Measurements from ENCODE around the gene CNTN5.

CNTN5 gene

GRCh38 chr11:99068832-99069231 lies 48.1 kb downstream of the CNTN5 start:
- Histone ChIP-seq H2BK120ac (ENCODE audit: insufficient read depth, low read length, poor library complexity) (no peak overlapping the region), H3K36me3 (ENCODE audit: control insufficient read depth in 1 of 2, insufficient read depth in 2 of 2, low read length in 2 of 2) (no peaks in the 10 kb centered on the region), H3K18ac (ENCODE audit: low read length) (no peak overlapping the region), H3K27me3 (ENCODE audit: insufficient read depth, low read length) (no peaks in the 10 kb centered on the region), H3K79me1 (ENCODE audit: low read length) (no peaks in the 10 kb centered on the region), H3K14ac (ENCODE audit: low read length) (no peak overlapping the region), H2AK5ac (ENCODE audit: low read length) (no peak overlapping the region), H4K91ac (ENCODE audit: low read depth, low read length) (no peak overlapping the region), H3K4ac (ENCODE audit: low read depth, low read length) (no peak overlapping the region), H2BK5ac (ENCODE audit: low read depth, low read length, poor library complexity) (no peak overlapping the region), H3K27ac (ENCODE audit: low read depth, low read length) (no peak overlapping the region), H4K8ac (ENCODE audit: low read depth, low read length) (no peak overlapping the region), H3K79me2 (ENCODE audit: control insufficient read depth, insufficient read depth, low read length, poor library complexity) (no peaks in the 10 kb centered on the region), H3K4me2 (ENCODE audit: low read length) (no peak overlapping the region), H4K12ac (ENCODE audit: low read depth, low read length) (no peak overlapping the region), H3K4me3 (ENCODE audit: low read depth, low read length) (no peak overlapping the region), H3K9ac (ENCODE audit: low read length) (no peak overlapping the region), H3K4me1 (ENCODE audit: control insufficient read depth in 1 of 2, insufficient read depth in 2 of 2, low read length in 2 of 2) (no peaks in the 10 kb centered on the region), H2AFZ (ENCODE audit: insufficient read depth, low read length, poor library complexity) (no peak overlapping the region), H3K23ac (ENCODE audit: low read length) (no peak overlapping the region), H2BK12ac (ENCODE audit: low read length) (no peak overlapping the region), H3K9me3 (ENCODE audit: insufficient read depth, low read depth, low read length) (no peaks in the 10 kb centered on the region)
- no CpG with 5 or more reads among the region's 2 CpGs for WGBS (ENCODE audit: extremely low coverage, insufficient coverage, insufficient read length)
- DNase-seq = no peak

DNA sequence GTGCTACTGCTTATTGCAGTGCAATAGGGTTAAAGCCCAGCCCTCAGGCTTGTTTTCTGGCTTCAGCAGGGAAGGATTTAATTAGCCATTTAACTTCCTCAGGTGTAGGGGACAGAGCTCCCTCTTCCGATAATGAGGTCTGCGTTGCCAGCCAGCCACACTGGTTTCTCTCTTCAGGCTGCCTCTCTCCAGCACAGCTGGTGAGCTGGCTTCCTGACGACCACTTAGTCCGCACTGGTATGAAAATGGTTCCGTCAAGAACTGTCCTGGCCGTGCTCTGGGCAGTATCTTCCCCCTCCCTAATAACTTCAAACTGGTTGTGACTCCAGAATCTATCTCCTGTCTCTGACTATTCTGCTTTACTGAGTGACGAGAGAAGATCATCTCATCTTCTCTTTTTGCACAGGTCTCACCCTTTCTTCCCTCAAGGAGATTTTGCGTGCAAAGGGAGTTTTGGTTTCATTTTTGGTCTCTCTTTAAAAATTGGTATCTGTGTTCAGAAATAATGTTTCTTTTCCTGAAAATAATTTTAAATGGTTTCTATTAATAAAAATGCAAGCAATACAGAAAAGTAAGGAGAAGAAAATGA lies 49.2 kb downstream of the CNTN5 start:
- no peak for DNase-seq
- Histone ChIP-seq H4K12ac (ENCODE audit: low read depth, low read length) (no peak overlapping the region), H3K4me1 (ENCODE audit: control insufficient read depth in 1 of 2, insufficient read depth in 2 of 2, low read length in 2 of 2) (no peaks in the 10 kb centered on the region), H3K9ac (ENCODE audit: low read length) (no peak overlapping the region), H4K8ac (ENCODE audit: low read depth, low read length) (no peak overlapping the region), H2AFZ (ENCODE audit: insufficient read depth, low read length, poor library complexity) (no peak overlapping the region), H3K36me3 (ENCODE audit: control insufficient read depth in 1 of 2, insufficient read depth in 2 of 2, low read length in 2 of 2) (no peaks in the 10 kb centered on the region), H2BK5ac (ENCODE audit: low read depth, low read length, poor library complexity) (no peak overlapping the region), H3K27me3 (ENCODE audit: insufficient read depth, low read length) (no peaks in the 10 kb centered on the region), H3K79me1 (ENCODE audit: low read length) (no peaks in the 10 kb centered on the region), H3K4ac (ENCODE audit: low read depth, low read length) (no peak overlapping the region), H3K9me3 (ENCODE audit: insufficient read depth, low read depth, low read length) (no peaks in the 10 kb centered on the region), H2BK12ac (ENCODE audit: low read length) (no peak overlapping the region), H3K23ac (ENCODE audit: low read length) (no peak overlapping the region), H2AK5ac (ENCODE audit: low read length) (no peak overlapping the region), H3K14ac (ENCODE audit: low read length) (no peak overlapping the region), H3K27ac (ENCODE audit: low read depth, low read length) (no peak overlapping the region), H3K4me3 (ENCODE audit: low read depth, low read length) (no peak overlapping the region), H4K91ac (ENCODE audit: low read depth, low read length) (no peak overlapping the region), H2BK120ac (ENCODE audit: insufficient read depth, low read length, poor library complexity) (no peak overlapping the region), H3K18ac (ENCODE audit: low read length) (no peak overlapping the region), H3K4me2 (ENCODE audit: low read length) (peak overlapping the region; percentile 16), H3K79me2 (ENCODE audit: control insufficient read depth, insufficient read depth, low read length, poor library complexity) (no peaks in the 10 kb centered on the region)
- WGBS (ENCODE audit: extremely low coverage, insufficient coverage, insufficient read length) = no CpG with 5 or more reads among the region's 8 CpGs

GRCh38 chr11:99079576-99079975 lies 58.8 kb downstream of the CNTN5 start:
- Histone ChIP-seq H2BK12ac (ENCODE audit: low read length) (no peak overlapping the region), H3K4me1 (ENCODE audit: control insufficient read depth in 1 of 2, insufficient read depth in 2 of 2, low read length in 2 of 2) (no peaks in the 10 kb centered on the region), H3K79me1 (ENCODE audit: low read length) (no peaks in the 10 kb centered on the region), H3K36me3 (ENCODE audit: control insufficient read depth in 1 of 2, insufficient read depth in 2 of 2, low read length in 2 of 2) (no peaks in the 10 kb centered on the region), H3K4me2 (ENCODE audit: low read length) (no peak overlapping the region), H3K14ac (ENCODE audit: low read length) (no peak overlapping the region), H4K12ac (ENCODE audit: low read depth, low read length) (no peak overlapping the region), H3K27ac (ENCODE audit: low read depth, low read length) (no peak overlapping the region), H3K27me3 (ENCODE audit: insufficient read depth, low read length) (no peaks in the 10 kb centered on the region), H2AFZ (ENCODE audit: insufficient read depth, low read length, poor library complexity) (no peak overlapping the region), H3K4me3 (ENCODE audit: low read depth, low read length) (no peak overlapping the region), H4K8ac (ENCODE audit: low read depth, low read length) (no peak overlapping the region), H3K4ac (ENCODE audit: low read depth, low read length) (no peak overlapping the region), H2AK5ac (ENCODE audit: low read length) (no peak overlapping the region), H2BK5ac (ENCODE audit: low read depth, low read length, poor library complexity) (no peak overlapping the region), H4K91ac (ENCODE audit: low read depth, low read length) (no peak overlapping the region), H3K23ac (ENCODE audit: low read length) (no peak overlapping the region), H3K79me2 (ENCODE audit: control insufficient read depth, insufficient read depth, low read length, poor library complexity) (no peaks in the 10 kb centered on the region), H2BK120ac (ENCODE audit: insufficient read depth, low read length, poor library complexity) (no peak overlapping the region), H3K9me3 (ENCODE audit: insufficient read depth, low read depth, low read length) (no peaks in the 10 kb centered on the region), H3K18ac (ENCODE audit: low read length) (no peak overlapping the region), H3K9ac (ENCODE audit: low read length) (no peak overlapping the region)
- no peak for DNase-seq
- WGBS (ENCODE audit: extremely low coverage, insufficient coverage, insufficient read length) = no CpG with 5 or more reads among the region's 3 CpGs

GRCh38 chr11:99080154-99080553 lies 59.4 kb downstream of the CNTN5 start:
- Histone ChIP-seq H3K9ac (ENCODE audit: low read length) (no peak overlapping the region), H3K14ac (ENCODE audit: low read length) (no peak overlapping the region), H2AK5ac (ENCODE audit: low read length) (no peak overlapping the region), H2BK120ac (ENCODE audit: insufficient read depth, low read length, poor library complexity) (no peak overlapping the region), H3K27me3 (ENCODE audit: insufficient read depth, low read length) (no peaks in the 10 kb centered on the region), H3K23ac (ENCODE audit: low read length) (no peak overlapping the region), H2BK5ac (ENCODE audit: low read depth, low read length, poor library complexity) (no peak overlapping the region), H3K79me2 (ENCODE audit: control insufficient read depth, insufficient read depth, low read length, poor library complexity) (no peaks in the 10 kb centered on the region), H4K12ac (ENCODE audit: low read depth, low read length) (no peak overlapping the region), H3K36me3 (ENCODE audit: control insufficient read depth in 1 of 2, insufficient read depth in 2 of 2, low read length in 2 of 2) (no peaks in the 10 kb centered on the region), H3K79me1 (ENCODE audit: low read length) (no peaks in the 10 kb centered on the region), H3K4me2 (ENCODE audit: low read length) (no peak overlapping the region), H4K91ac (ENCODE audit: low read depth, low read length) (no peak overlapping the region), H2BK12ac (ENCODE audit: low read length) (no peak overlapping the region), H4K8ac (ENCODE audit: low read depth, low read length) (no peak overlapping the region), H3K4me3 (ENCODE audit: low read depth, low read length) (no peak overlapping the region), H2AFZ (ENCODE audit: insufficient read depth, low read length, poor library complexity) (no peak overlapping the region), H3K4ac (ENCODE audit: low read depth, low read length) (no peak overlapping the region), H3K9me3 (ENCODE audit: insufficient read depth, low read depth, low read length) (no peaks in the 10 kb centered on the region), H3K18ac (ENCODE audit: low read length) (no peak overlapping the region), H3K4me1 (ENCODE audit: control insufficient read depth in 1 of 2, insufficient read depth in 2 of 2, low read length in 2 of 2) (no peaks in the 10 kb centered on the region), H3K27ac (ENCODE audit: low read depth, low read length) (no peak overlapping the region)
- DNase-seq = no peak
- no CpG with 5 or more reads among the region's 5 CpGs for WGBS (ENCODE audit: extremely low coverage, insufficient coverage, insufficient read length)
